ENCODE results near the gene IL18RAP.

IL18RAP gene

GRCh38 chr2:102422910-102423309 is at the start of gene IL18RAP:
TSS of gene IL18RAP (plus strand) at chr2:102423160. CDS start at chr2:102423278, 118 bp downstream.
- no peak for DNase-seq

- no peak for DNase-seq
These were observed 46.8 kb upstream of the IL18RAP start for GRCh38 chr2:102376052-102376591.

GRCh38 chr2:102383722-102384121 is 39.2 kb upstream of the IL18RAP start:
- no peak for DNase-seq

GRCh38 chr2:102385522-102385921 is 37.4 kb upstream of the IL18RAP start:
- DNase-seq, result no peak

GRCh38 chr2:102386004-102386403 is 37.0 kb upstream of the IL18RAP start:
- no peak for DNase-seq

GRCh38 chr2:102386867-102387541 is 36.0 kb upstream of the IL18RAP start:
- no peak for DNase-seq

GRCh38 chr2:102387763-102388546 is 35.0 kb upstream of the IL18RAP start:
- DNase-seq, result no peak

GRCh38 chr2:102391565-102391964 is 31.4 kb upstream of the IL18RAP start:
- no peak for DNase-seq

- no peak for DNase-seq
These were observed 30.9 kb upstream of the IL18RAP start for GRCh38 chr2:102392096-102392495.

GRCh38 chr2:102392942-102393341 is 30.0 kb upstream of the IL18RAP start:
- no peak for DNase-seq

- DNase-seq, result no peak
These were observed 26.9 kb upstream of the IL18RAP start for GRCh38 chr2:102396012-102396411.

GRCh38 chr2:102397209-102397608 is 25.8 kb upstream of the IL18RAP start:
- no peak for DNase-seq

- DNase-seq, result no peak
These were observed 23.3 kb upstream of the IL18RAP start for GRCh38 chr2:102399499-102400141.

- no peak for DNase-seq
These were observed 21.5 kb upstream of the IL18RAP start for GRCh38 chr2:102401456-102401855.

- no peak for DNase-seq
These were observed 21.1 kb upstream of the IL18RAP start for GRCh38 chr2:102401865-102402264.

GRCh38 chr2:102410952-102411351 is 12.0 kb upstream of the IL18RAP start:
- DNase-seq, result no peak

- no peak for DNase-seq
These were observed 10.8 kb upstream of the IL18RAP start for GRCh38 chr2:102412199-102412598.

GRCh38 chr2:102417946-102418345 is 5.0 kb upstream of the IL18RAP start:
- no peak for DNase-seq

- no peak for DNase-seq
These were observed 4.5 kb upstream of the IL18RAP start for GRCh38 chr2:102418421-102418961.

- no peak for DNase-seq
These were observed 2.7 kb upstream of the IL18RAP start for GRCh38 chr2:102420290-102420689.

- DNase-seq, result no peak
These were observed 835 bp upstream of the IL18RAP start for GRCh38 chr2:102421890-102422759.

- no peak for DNase-seq
These were observed 408 bp downstream of the IL18RAP start for GRCh38 chr2:102423368-102423767.
